ENCODE results near the gene LRTM1.

DNA sequence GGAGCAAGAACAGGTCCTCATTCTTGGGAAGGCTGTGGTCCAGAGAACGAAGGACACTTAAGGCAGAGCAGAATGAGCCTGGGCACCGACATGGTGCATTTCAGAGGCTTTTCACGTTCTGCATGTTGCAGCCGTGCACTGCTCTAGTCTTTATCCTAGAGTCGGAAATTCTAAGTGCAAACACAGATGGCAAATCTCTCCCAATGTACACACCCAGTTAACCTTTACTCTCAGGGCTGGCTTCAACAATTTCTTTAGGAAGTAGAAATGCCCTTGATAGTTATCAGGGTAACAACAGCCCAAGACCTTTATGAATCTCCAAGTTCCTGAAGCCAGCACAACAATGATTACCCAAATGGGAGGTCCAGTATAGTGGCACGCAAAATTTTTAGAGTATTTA is 39.1 kb upstream of the LRTM1 start:
- TF ChIP-seq EZH2phosphoT487 (IDR thresholded peaks at IDR 0.05; ENCODE audit: insufficient read depth, low read depth) (no peak), EZH2 (IDR thresholded peaks at IDR 0.05; ENCODE audit: insufficient read depth, poor library complexity, severe bottlenecking) (no peak)
